Sciatic nerve (tissue), 2 donors: Measurements from ENCODE around the gene NT5C. TPM values are rescaled to one million over a fixed set of nuclear protein-coding genes. Genes with fewer than 3 reads are reported as not detected.

Experiments
- ATAC-seq: fragments of 200-7000 bp; cut with Tn5 transposase; one replicate; pipeline ENCODE4 v1.9.1; 2020; ENCODE audit warnings: mild to moderate bottlenecking, moderate library complexity
- DNase-seq: peaks from one replicate; pipeline ENCODE4 v3.0.0-alpha.2; 2020; ENCODE audit warnings: low spot score
- intact Hi-C: fragments of 100-400 bp; cut with DNase I; formaldehyde crosslinking; loops from one replicate; pipeline ENCODE4 v1.14.2; 2022
- total RNA-seq: library from RNA; stranded (reverse); fragmentation: NEBNext Ultra II Directional; extraction: Animal tissue kit (Norgen Biotek cat#: 25700); gene quantifications from one replicate; pipeline ENCODE4 v1.2.1, GENCODE V29; 2021
- donor health status: DM: no; HTN: no; CAD: no.
- donor health status: DM: no; HTN: no; CAD: no.

The NT5C gene
- total RNA-seq, 1 donor from 2014 or later: 38.7 TPM

GRCh38 chr17:75125984-75126383 is 5.6 kb downstream of the NT5C start:
- ATAC-seq (no peak), DNase-seq (no peak)
- intact Hi-C loops: no loop called here

GRCh38 chr17:75124819-75125162 is 6.8 kb downstream of the NT5C start:
- no peak for DNase-seq
- ATAC-seq: no peak
- intact Hi-C loops: no loop called here

GRCh38 chr17:75124041-75124818 is 7.3 kb downstream of the NT5C start:
- ATAC-seq: peak; percentile 57

GRCh38 chr17:75118307-75118706 is 13.2 kb downstream of the NT5C start:
- no peak for ATAC-seq
- intact Hi-C loops: no loop called here

More at GRCh38 chr17:75124041-75124818, 7.3 kb downstream of the NT5C start:
- no peak for DNase-seq
- intact Hi-C loops: no loop called here

GRCh38 chr17:75116737-75117136 is 14.8 kb downstream of the NT5C start:
- peak; percentile 43 for ATAC-seq
- intact Hi-C loops: no loop called here
- no peak for DNase-seq

More at GRCh38 chr17:75118307-75118706, 13.2 kb downstream of the NT5C start:
- DNase-seq: no peak

GRCh38 chr17:75115555-75115954 is 16.0 kb downstream of the NT5C start:
- DNase-seq (no peak), ATAC-seq (no peak)
- intact Hi-C loops: no loop called here

- intact Hi-C loops: no loop called here
- DNase-seq (no peak), ATAC-seq (no peak)
Observed at GRCh38 chr17:75114552-75115314, 16.8 kb downstream of the NT5C start.

GRCh38 chr17:75113798-75114551 is 17.6 kb downstream of the NT5C start:
- intact Hi-C loops: no loop called here
- peak; percentile 84 for ATAC-seq

GRCh38 chr17:75111777-75112335 is 19.7 kb downstream of the NT5C start:
- intact Hi-C loops: no loop called here
- ATAC-seq (no peak), DNase-seq (no peak)

More at GRCh38 chr17:75113798-75114551, 17.6 kb downstream of the NT5C start:
- DNase-seq: peak; percentile 94

GRCh38 chr17:75110234-75110937 is 21.2 kb downstream of the NT5C start:
- ATAC-seq (no peak), DNase-seq (no peak)
- intact Hi-C loops: no loop called here

- intact Hi-C loops: no loop called here
- DNase-seq (peak; percentile 94), ATAC-seq (peak; percentile 92)
Observed at GRCh38 chr17:75109407-75110233, 21.9 kb downstream of the NT5C start, which contains the start of gene ARMC7. Gene ARMC7 (plus strand): TSS chr17:75109969. CDS start chr17:75110289, 320 bp downstream.

GRCh38 chr17:75109046-75109406 is 22.5 kb downstream of the NT5C start:
- ATAC-seq (no peak), DNase-seq (no peak)
- intact Hi-C loops: no loop called here

GRCh38 chr17:75108193-75108592 is 23.3 kb downstream of the NT5C start:
- no peak for DNase-seq
- no peak for ATAC-seq
- intact Hi-C loops: no loop called here

- intact Hi-C loops: no loop called here
- DNase-seq: no peak
Observed at GRCh38 chr17:75105126-75106080, 26.1 kb downstream of the NT5C start.

GRCh38 chr17:75103601-75104554 is 27.7 kb downstream of the NT5C start:
- intact Hi-C loops: no loop called here
- no peak for DNase-seq
- ATAC-seq: no peak

More at GRCh38 chr17:75105126-75106080, 26.1 kb downstream of the NT5C start:
- no peak for ATAC-seq

- ATAC-seq (no peak), DNase-seq (no peak)
- intact Hi-C loops: no loop called here
Observed at GRCh38 chr17:75102385-75102821, 29.1 kb downstream of the NT5C start.
